GM10266 (cell line): ENCODE results near the gene HARS2.
"Not testable (repeated sequence)": the region's sequence is repeated elsewhere in the genome, so short reads cannot be mapped to it uniquely, and the experiment has no call there.

ENCODE experiments used
- DNase-seq: peaks from one replicate; pipeline ENCODE4 v3.0.0; 2012; ENCODE audit errors: extremely low spot score
- TF ChIP-seq, protein P1 (sequence below): IDR thresholded peaks from 2 replicates; pipeline ENCODE4 v1.5.1; 2012; ENCODE audit warnings: mild to moderate bottlenecking, low read depth; ENCODE audit not compliant: control insufficient read depth, insufficient read depth; ENCODE audit errors: missing control alignments

The HARS2 gene, protein sequence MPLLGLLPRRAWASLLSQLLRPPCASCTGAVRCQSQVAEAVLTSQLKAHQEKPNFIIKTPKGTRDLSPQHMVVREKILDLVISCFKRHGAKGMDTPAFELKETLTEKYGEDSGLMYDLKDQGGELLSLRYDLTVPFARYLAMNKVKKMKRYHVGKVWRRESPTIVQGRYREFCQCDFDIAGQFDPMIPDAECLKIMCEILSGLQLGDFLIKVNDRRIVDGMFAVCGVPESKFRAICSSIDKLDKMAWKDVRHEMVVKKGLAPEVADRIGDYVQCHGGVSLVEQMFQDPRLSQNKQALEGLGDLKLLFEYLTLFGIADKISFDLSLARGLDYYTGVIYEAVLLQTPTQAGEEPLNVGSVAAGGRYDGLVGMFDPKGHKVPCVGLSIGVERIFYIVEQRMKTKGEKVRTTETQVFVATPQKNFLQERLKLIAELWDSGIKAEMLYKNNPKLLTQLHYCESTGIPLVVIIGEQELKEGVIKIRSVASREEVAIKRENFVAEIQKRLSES

DNA sequence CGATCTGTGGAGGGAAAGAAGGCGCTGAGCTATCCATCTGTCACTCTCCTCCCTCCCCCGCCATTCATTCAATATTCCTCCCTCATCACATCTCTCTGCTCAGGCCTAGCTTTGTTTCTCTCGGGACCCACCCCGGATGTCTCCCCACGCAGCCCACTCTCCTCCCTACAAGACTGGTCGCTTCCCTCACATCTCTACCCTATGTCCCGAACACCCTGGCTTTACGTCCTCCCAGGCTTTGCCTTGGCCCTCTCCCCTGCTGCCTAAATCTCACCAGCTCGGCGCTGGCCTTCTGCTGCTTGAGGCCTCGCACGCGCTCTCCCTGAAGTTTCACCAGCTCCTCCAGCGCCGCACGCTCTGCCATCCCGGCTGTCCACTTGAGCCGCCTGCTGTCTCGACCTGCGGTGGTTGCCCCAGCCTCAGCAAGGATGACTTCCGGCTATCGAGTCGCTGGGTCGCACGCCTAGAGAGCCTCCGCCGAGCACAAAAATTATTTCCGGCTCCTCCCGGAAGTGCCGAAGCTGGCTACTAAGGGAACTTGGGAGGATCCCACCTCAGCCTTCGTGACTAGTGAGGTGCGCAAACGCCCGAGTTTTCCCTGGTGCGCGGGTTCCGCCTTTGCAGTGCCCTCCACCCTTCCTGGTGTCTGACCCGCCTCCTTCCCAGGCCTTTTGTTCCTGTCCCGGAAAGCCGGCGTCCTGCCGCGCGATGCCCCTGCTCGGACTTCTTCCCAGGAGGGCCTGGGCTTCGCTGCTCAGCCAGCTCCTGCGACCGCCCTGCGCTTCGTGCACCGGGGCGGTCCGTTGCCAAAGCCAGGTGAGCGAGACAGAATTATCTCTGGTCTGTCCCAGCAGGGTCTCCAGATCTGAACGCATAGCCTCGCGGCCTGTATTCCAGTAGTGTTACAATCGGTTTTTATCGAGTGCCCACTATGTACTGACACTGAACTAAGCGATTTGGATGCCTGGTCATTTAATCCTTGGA, at the start of gene HARS2, which contains the start of gene HARS1:
HARS2 (plus strand) TSS at position 515 of the 984 bp plus-strand sequence; CDS start at position 709, 194 bp downstream.
HARS1 (minus strand) TSS at position 430 of the 984 bp plus-strand sequence; CDS start at position 364, 66 bp downstream.
- TF ChIP-seq, protein P1, sequence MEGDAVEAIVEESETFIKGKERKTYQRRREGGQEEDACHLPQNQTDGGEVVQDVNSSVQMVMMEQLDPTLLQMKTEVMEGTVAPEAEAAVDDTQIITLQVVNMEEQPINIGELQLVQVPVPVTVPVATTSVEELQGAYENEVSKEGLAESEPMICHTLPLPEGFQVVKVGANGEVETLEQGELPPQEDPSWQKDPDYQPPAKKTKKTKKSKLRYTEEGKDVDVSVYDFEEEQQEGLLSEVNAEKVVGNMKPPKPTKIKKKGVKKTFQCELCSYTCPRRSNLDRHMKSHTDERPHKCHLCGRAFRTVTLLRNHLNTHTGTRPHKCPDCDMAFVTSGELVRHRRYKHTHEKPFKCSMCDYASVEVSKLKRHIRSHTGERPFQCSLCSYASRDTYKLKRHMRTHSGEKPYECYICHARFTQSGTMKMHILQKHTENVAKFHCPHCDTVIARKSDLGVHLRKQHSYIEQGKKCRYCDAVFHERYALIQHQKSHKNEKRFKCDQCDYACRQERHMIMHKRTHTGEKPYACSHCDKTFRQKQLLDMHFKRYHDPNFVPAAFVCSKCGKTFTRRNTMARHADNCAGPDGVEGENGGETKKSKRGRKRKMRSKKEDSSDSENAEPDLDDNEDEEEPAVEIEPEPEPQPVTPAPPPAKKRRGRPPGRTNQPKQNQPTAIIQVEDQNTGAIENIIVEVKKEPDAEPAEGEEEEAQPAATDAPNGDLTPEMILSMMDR = no peak
- peak; percentile 85 for DNase-seq

DNA sequence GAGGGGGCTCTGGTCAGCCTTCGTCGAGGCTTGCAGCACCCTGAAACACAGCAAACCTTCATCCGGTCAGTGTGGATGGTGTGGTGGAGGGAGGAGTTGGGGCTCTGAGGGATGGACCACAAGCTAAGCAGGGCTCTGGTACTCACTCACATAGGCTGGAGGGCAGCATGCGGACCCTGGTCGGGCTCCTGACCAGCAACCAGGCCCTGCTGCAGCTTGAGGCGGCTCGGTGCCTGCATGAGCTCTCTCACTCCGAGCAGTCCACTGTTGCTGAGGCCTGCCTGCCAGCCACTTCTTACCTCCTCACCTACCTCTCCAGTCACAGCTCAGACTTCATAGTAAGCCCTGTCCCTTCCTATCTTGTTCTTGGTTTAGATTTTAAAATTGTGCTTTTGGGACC, 49.5 kb upstream of the HARS2 start:
- TF ChIP-seq, protein P1 = no peak

DNA sequence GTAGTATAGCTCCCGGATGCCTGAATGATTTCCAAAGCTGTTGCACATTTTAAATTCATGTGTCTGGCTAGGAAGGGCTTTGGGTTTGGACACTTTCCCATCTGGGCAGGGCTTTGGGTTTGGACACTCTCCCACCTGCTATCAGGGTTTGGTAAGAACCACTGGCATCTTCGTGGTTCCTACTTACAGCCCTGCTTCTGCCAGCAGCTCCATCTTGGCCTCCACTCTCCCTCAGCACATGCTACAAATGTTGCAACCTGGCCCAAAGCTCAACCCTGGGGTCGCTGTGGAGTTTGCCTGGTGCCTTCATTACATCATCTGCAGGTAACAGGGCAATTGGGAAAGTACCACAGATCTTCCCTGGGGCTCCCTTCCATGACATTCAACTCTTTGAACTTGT, 48.5 kb upstream of the HARS2 start:
- no peak for DNase-seq
- TF ChIP-seq, protein P1 = no peak

More for the DNA sequence above, 49.5 kb upstream of the HARS2 start:
- no peak for DNase-seq

DNA sequence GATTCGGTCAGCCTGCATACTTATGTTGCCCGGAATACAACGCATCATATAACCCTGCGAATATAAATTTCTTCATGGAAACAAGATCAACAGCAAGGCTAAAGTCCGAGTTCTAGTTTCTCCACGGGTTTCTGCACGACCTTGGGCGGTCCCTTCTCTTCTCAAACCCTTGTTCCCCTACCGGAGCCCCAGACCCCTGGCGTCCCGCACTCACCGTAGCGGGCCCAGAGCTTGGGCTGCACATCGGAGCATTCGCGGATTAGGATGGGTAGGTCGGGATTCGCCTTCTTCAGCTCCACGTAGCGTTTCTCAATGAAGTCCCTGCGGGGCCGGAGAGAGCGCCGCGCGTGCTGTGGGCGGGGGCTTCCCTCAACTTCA, 44.2 kb upstream of the HARS2 start:
- DNase-seq = peak; percentile 35
- TF ChIP-seq, protein P1 = no peak

DNA sequence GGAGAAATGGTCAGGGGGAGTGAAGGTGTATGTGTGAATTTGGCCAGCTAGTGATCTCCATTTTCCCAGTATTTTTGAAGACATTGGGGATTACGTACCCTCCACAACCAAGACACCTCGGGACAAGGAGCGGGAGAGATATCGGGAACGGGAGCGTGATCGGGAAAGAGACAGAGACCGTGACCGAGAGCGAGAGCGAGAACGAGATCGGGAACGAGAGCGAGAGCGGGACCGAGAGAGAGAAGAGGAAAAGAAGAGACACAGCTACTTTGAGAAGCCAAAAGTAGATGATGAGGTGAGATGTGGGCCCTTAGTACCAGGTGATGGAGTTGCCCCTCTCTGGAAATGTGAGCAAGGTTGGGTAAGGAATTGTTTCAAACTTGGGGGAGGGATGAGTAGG, 32.4 kb upstream of the HARS2 start:
- no peak for DNase-seq
- TF ChIP-seq, protein P1 = no peak

DNA sequence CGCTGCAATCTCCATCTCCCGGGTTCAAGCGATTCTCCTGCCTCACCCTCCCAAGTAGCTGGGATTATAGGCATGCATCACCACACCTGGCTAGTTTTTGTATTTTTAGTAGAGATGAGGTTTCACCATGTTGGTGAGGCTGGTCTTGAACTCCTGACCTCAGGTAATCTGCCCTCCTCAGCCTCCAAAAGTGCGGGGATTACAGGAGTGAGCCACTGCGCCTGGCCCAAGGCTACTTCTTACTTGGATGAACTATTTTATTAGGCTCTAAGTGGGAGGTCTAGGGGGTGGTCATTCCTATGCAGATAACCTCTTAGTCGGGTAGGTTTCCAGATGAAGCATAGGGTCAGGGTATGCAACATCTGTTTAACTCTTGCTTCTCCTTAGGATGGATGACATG, 30.9 kb upstream of the HARS2 start:
- DNase-seq = not testable (repeated sequence)

DNA sequence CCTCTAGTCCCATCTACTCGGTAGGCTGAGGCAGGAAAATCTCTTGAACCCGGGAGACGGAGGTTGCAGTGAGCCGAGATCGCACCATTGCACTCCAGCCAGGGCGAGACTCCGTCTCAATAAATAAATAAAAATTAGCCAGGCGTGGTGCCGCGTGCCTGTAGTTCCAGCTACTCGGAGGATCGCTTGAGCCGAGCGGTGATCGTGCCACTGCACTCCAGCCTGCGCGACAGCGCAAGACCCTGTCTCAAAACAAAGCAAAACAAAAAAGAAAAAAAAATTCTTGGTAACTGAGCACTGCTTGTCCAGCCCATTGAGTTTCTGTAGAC, 27.3 kb upstream of the HARS2 start:
- DNase-seq = no peak
- TF ChIP-seq, protein P1 = no peak
